GM23338 (cell line): ENCODE results near the gene FIP1L1.

Source experiments
- CREB1 ChIP-seq: fragments of 250-450 bp; sonication (Bioruptor Pico); IDR thresholded peaks from 2 replicates; pipeline ENCODE4 v1.5.0; 2020; ENCODE audit warnings: low read depth, mild to moderate bottlenecking, moderate library complexity
- CTCF ChIP-seq, 2 experiments: fragments of 200-600 bp in 1 of 2; sonication (generic) in 1 of 2; conservative IDR thresholded peaks; 2 replicates each; pipeline versions ENCODE4 v1.5.1 to v1.6.1; 2016 to 2017; ENCODE audit warnings: antibody characterized with exemption in 2 of 2, low read depth in 2 of 2, mild to moderate bottlenecking in 2 of 2, moderate library complexity in 1 of 2
- EZH2 ChIP-seq: fragments of 200-600 bp; sonication (generic); IDR thresholded peaks from one replicate; pipeline ENCODE4 v1.8.0; 2017; ENCODE audit warnings: antibody characterized with exemption, mild to moderate bottlenecking, low read depth; ENCODE audit not compliant: unreplicated experiment
- EZH2phosphoT487 ChIP-seq: fragments of 200-600 bp; sonication (generic); IDR thresholded peaks from one replicate; pipeline ENCODE4 v1.8.1; 2018; ENCODE audit warnings: antibody characterized with exemption; ENCODE audit not compliant: unreplicated experiment
- JUNB ChIP-seq: IDR thresholded peaks from one replicate; pipeline ENCODE4 v1.6.1; 2016; ENCODE audit warnings: antibody characterized with exemption; ENCODE audit not compliant: unreplicated experiment
- POLR2AphosphoS5 ChIP-seq: IDR thresholded peaks from 2 replicates; pipeline ENCODE4 v1.6.1; 2016; ENCODE audit warnings: antibody characterized with exemption, low read depth
- TF ChIP-seq, protein P1 (sequence below): IDR thresholded peaks from one replicate; pipeline ENCODE4 v1.6.1; 2018; ENCODE audit warnings: antibody characterized with exemption; ENCODE audit not compliant: unreplicated experiment

DNA sequence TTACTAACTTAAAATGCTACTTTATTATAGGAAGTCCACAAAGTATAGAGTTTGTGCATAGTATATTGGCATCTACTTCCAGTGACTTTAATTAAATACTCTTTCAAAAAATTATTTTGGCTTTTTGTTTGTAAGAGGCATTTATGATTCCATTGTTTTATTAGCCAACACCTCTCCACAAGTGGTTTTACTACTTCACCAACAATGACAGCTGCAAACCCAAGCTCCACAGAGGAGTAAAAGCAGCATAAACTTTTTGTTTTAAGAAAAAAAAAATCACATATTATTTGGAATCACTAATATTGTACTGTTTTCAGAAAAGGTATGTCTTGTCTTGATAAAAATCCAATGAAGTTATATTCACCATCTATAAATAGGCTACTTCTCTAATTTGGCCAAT lies 88.5 kb downstream of the FIP1L1 start:
- no peak for TF ChIP-seq CTCF (conservative IDR thresholded peaks at IDR 0.05; ENCODE audit: low read depth in 2 of 2)
- TF ChIP-seq, protein P1, sequence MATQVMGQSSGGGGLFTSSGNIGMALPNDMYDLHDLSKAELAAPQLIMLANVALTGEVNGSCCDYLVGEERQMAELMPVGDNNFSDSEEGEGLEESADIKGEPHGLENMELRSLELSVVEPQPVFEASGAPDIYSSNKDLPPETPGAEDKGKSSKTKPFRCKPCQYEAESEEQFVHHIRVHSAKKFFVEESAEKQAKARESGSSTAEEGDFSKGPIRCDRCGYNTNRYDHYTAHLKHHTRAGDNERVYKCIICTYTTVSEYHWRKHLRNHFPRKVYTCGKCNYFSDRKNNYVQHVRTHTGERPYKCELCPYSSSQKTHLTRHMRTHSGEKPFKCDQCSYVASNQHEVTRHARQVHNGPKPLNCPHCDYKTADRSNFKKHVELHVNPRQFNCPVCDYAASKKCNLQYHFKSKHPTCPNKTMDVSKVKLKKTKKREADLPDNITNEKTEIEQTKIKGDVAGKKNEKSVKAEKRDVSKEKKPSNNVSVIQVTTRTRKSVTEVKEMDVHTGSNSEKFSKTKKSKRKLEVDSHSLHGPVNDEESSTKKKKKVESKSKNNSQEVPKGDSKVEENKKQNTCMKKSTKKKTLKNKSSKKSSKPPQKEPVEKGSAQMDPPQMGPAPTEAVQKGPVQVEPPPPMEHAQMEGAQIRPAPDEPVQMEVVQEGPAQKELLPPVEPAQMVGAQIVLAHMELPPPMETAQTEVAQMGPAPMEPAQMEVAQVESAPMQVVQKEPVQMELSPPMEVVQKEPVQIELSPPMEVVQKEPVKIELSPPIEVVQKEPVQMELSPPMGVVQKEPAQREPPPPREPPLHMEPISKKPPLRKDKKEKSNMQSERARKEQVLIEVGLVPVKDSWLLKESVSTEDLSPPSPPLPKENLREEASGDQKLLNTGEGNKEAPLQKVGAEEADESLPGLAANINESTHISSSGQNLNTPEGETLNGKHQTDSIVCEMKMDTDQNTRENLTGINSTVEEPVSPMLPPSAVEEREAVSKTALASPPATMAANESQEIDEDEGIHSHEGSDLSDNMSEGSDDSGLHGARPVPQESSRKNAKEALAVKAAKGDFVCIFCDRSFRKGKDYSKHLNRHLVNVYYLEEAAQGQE: no peak
- no peak for TF ChIP-seq EZH2phosphoT487
- TF ChIP-seq EZH2: no peak
- TF ChIP-seq POLR2AphosphoS5: no peak
- no peak for TF ChIP-seq CREB1
- TF ChIP-seq JUNB: no peak
